BLaER1 treated with 17β-estradiol and CSF1 and Interleukin-3, amounts not matched to agents 10 nM and 100 nM (cell line): ENCODE data around the gene TMEM69.
"Not testable (repeated sequence)": the region's sequence is repeated elsewhere in the genome, so short reads cannot be mapped to it uniquely, and the experiment has no call there.

Experiments used
- H3K27ac ChIP-seq, 11 experiments: shearing (Covaris generic); formaldehyde crosslinking; 2 replicates each; pipeline ENCODE4 v1.8.1; 2022
- H3K27me3 ChIP-seq, 11 experiments: shearing (Covaris generic); formaldehyde crosslinking; 2 replicates each; pipeline ENCODE4 v1.8.1; 2022
- H3K36me3 ChIP-seq, 11 experiments: shearing (Covaris generic); formaldehyde crosslinking; 2 replicates each; pipeline ENCODE4 v1.8.1; 2022
- H3K4me1 ChIP-seq, 10 experiments: shearing (Covaris generic); formaldehyde crosslinking; 2 replicates each; pipeline ENCODE4 v1.8.1; 2022
- H3K4me2 ChIP-seq, 11 experiments: shearing (Covaris generic); formaldehyde crosslinking; 2 replicates each; pipeline ENCODE4 v1.8.1; 2022
- H3K4me3 ChIP-seq, 10 experiments: shearing (Covaris generic); formaldehyde crosslinking; 2 replicates each; pipeline ENCODE4 v1.8.1; 2022
- H3K9ac ChIP-seq, 11 experiments: shearing (Covaris generic); formaldehyde crosslinking; 2 replicates each; pipeline ENCODE4 v1.8.1; 2022
- H3K9me3 ChIP-seq, 11 experiments: shearing (Covaris generic); formaldehyde crosslinking; replicated peaks in 1 of 11; 2 replicates each; pipeline ENCODE4 v1.8.1; 2022
- H4K20me1 ChIP-seq, 11 experiments: shearing (Covaris generic); formaldehyde crosslinking; 2 replicates each; pipeline ENCODE4 v1.8.1; 2022
- Cebpa-rat ChIP-seq, 11 experiments: shearing (Covaris generic); IDR thresholded peaks; 2 replicates each; pipeline ENCODE4 v1.8.1; 2022

Gene TMEM69

GRCh38 chr1:45669859-45670655 lies 17.9 kb upstream of the TMEM69 start:
- 0 out of 22 replicates have a peak overlapping the region, but pooled peaks of 1 of the 11 experiments have one; percentile 8 for H3K27ac ChIP-seq
- peak overlapping the region in 5 of 11 experiments; percentile 18 to 60 (median 34); a peak in 7 of 22 replicates for H3K4me2 ChIP-seq
- peaks cover 0 to 5% (median 0%) of the 10 kb centered on the region in 11 experiments; a peak in 1 of 22 replicates for H3K9me3 ChIP-seq
- H4K20me1 ChIP-seq, result peaks cover 94 to 100% (median 100%) of the 10 kb centered on the region in 11 experiments
- peaks cover 0 to 44% (median 13%) of the 10 kb centered on the region in 10 experiments; a peak in 14 of 20 replicates for H3K4me1 ChIP-seq
- TF ChIP-seq Cebpa-rat (IDR thresholded peaks at IDR 0.05), result no peak
- H3K36me3 ChIP-seq, result peaks cover 27 to 83% (median 71%) of the 10 kb centered on the region in 11 experiments
- no peaks in the 10 kb centered on the region for H3K27me3 ChIP-seq
- H3K4me3 ChIP-seq, result no peak overlapping the region
- H3K9ac ChIP-seq, result no peak overlapping the region

DNA sequence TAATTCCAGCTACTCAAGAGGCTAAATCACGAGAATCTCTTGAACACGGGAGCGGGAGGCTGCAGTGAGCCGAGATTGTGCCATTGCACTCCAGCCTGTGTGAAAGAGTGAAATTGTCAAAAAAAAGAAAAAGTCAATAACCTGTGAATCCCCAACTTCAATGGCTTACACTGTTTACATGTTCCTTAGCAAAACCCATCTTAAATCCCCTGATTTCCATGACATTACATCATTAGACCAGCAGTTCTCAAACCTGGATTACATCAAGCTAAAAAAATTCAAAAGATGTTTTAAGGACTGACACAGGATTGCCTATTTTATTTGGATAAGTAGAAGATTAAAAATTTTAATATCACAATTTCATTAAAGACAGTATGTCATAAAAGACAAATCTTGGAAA lies 14.0 kb upstream of the TMEM69 start:
- H3K9ac ChIP-seq, result no peak overlapping the region
- peaks cover 4 to 64% (median 14%) of the 10 kb centered on the region in 10 experiments; a peak in 17 of 20 replicates for H3K4me1 ChIP-seq
- H3K4me3 ChIP-seq, result no peak overlapping the region
- H3K4me2 ChIP-seq, result peak overlapping the region in 1 of 11 experiments; percentile 31; a peak in 1 of 22 replicates
- H3K27ac ChIP-seq, result no peak overlapping the region
- H4K20me1 ChIP-seq, result peaks cover 94 to 100% (median 100%) of the 10 kb centered on the region in 11 experiments
- no peaks in the 10 kb centered on the region for H3K27me3 ChIP-seq
- TF ChIP-seq Cebpa-rat (IDR thresholded peaks at IDR 0.05), result no peak
- peaks cover 0 to 5% (median 0%) of the 10 kb centered on the region in 11 experiments; a peak in 1 of 22 replicates for H3K9me3 ChIP-seq
- peaks cover 21 to 91% (median 56%) of the 10 kb centered on the region in 11 experiments for H3K36me3 ChIP-seq

DNA sequence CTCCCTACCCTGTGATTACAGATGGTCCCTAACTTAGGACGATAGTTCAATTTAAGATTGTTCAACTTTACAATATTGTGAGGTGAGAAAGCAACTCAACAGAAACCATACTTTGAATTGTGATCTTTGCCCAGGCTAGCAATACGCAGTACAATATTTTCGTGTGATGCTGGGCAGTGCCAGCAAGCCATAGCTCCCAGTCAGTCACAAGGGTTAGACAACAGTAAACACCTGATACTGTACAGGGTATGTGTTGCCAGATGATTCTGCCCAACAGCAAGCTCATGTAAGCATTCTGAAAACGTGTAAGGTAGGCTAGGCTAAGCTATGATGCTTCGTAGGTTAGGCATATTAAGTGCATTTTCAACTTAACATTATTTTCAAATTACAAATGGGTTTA lies 13.5 kb upstream of the TMEM69 start:
- Histone ChIP-seq H4K20me1 (peaks cover 94 to 100% (median 100%) of the 10 kb centered on the region in 11 experiments), H3K9me3 (peaks cover 0 to 5% (median 0%) of the 10 kb centered on the region in 11 experiments; a peak in 1 of 22 replicates), H3K36me3 (peaks cover 21 to 91% (median 61%) of the 10 kb centered on the region in 11 experiments), H3K4me3 (no peak overlapping the region), H3K4me1 (peaks cover 9 to 69% (median 19%) of the 10 kb centered on the region in 10 experiments; a peak in 19 of 20 replicates), H3K27ac (no peak overlapping the region), H3K9ac (no peak overlapping the region), H3K27me3 (no peaks in the 10 kb centered on the region), H3K4me2 (no peak overlapping the region)
- no peak for TF ChIP-seq Cebpa-rat (IDR thresholded peaks at IDR 0.05)

DNA sequence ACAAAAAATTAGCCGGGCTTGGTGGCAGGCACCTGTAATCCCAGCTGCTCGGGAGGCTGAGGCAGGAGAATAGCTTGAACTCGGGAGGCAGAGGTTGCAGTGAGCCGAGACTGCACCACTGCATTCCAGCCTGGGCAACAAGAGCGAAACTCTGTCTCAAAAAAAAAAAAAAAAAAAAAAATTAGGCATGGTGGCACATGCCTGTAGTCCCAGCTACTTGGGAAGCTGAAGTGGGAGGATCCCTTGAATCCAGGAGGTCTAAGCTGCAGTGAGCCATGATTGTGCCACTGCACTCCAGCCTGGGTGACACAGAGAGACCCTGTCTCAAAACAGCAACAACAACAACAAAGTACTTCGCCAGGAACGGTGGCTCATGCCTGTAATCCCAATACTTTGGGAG lies 11.4 kb upstream of the TMEM69 start:
- H3K4me2 ChIP-seq, H3K27ac ChIP-seq, H3K27me3 ChIP-seq, H3K9ac ChIP-seq, H3K4me3 ChIP-seq, H3K9me3 ChIP-seq: not testable (repeated sequence)
- Histone ChIP-seq H3K36me3 (peaks cover 15 to 95% (median 57%) of the 10 kb centered on the region in 11 experiments), H3K4me1 (peaks cover 13 to 72% (median 25%) of the 10 kb centered on the region in 10 experiments; a peak in 19 of 20 replicates), H4K20me1 (peaks cover 93 to 100% (median 100%) of the 10 kb centered on the region in 11 experiments)

- H3K9me3 ChIP-seq, result peaks cover 0 to 5% (median 0%) of the 10 kb centered on the region in 11 experiments; a peak in 1 of 22 replicates
- H3K4me1 ChIP-seq, result peaks cover 12 to 80% (median 32%) of the 10 kb centered on the region in 10 experiments
- no peak overlapping the region for H3K27ac ChIP-seq
- H4K20me1 ChIP-seq, result peaks cover 83 to 100% (median 99%) of the 10 kb centered on the region in 11 experiments
- no peak overlapping the region for H3K4me3 ChIP-seq
- H3K27me3 ChIP-seq, result no peaks in the 10 kb centered on the region
- H3K36me3 ChIP-seq, result peaks cover 15 to 86% (median 49%) of the 10 kb centered on the region in 11 experiments
- peak overlapping the region in 2 of 11 experiments; percentile 8 to 22; a peak in 2 of 22 replicates for H3K4me2 ChIP-seq
- TF ChIP-seq Cebpa-rat (IDR thresholded peaks at IDR 0.05), result no peak
- H3K9ac ChIP-seq, result no peak overlapping the region
Measured at GRCh38 chr1:45677751-45678245, 10.2 kb upstream of the TMEM69 start.

GRCh38 chr1:45678489-45678888 lies 9.5 kb upstream of the TMEM69 start:
- H3K27me3 ChIP-seq, result no peaks in the 10 kb centered on the region
- peaks cover 79 to 100% (median 99%) of the 10 kb centered on the region in 11 experiments for H4K20me1 ChIP-seq
- H3K9ac ChIP-seq, result no peak overlapping the region
- peak overlapping the region in 1 of 11 experiments; percentile 59; a peak in 1 of 22 replicates for H3K4me2 ChIP-seq
- peaks cover 15 to 81% (median 43%) of the 10 kb centered on the region in 11 experiments for H3K36me3 ChIP-seq
- peaks cover 17 to 80% (median 39%) of the 10 kb centered on the region in 10 experiments for H3K4me1 ChIP-seq
- H3K9me3 ChIP-seq, result peaks cover 0 to 5% (median 0%) of the 10 kb centered on the region in 11 experiments; a peak in 1 of 22 replicates
- H3K4me3 ChIP-seq, result no peak overlapping the region
- TF ChIP-seq Cebpa-rat (IDR thresholded peaks at IDR 0.05), result no peak
- H3K27ac ChIP-seq, result no peak overlapping the region

GRCh38 chr1:45679123-45679522 lies 8.9 kb upstream of the TMEM69 start:
- no peaks in the 10 kb centered on the region for H3K27me3 ChIP-seq
- H4K20me1 ChIP-seq, result peaks cover 79 to 100% (median 99%) of the 10 kb centered on the region in 11 experiments
- no peaks in the 10 kb centered on the region for H3K9me3 ChIP-seq
- H3K4me3 ChIP-seq, result no peak overlapping the region
- peaks cover 15 to 80% (median 37%) of the 10 kb centered on the region in 11 experiments for H3K36me3 ChIP-seq
- peaks cover 23 to 82% (median 45%) of the 10 kb centered on the region in 10 experiments for H3K4me1 ChIP-seq
- no peak for TF ChIP-seq Cebpa-rat (IDR thresholded peaks at IDR 0.05)
- peak overlapping the region in 1 of 11 experiments; percentile 13; a peak in 1 of 22 replicates for H3K9ac ChIP-seq
- H3K27ac ChIP-seq, result 0 out of 22 replicates have a peak overlapping the region, but pooled peaks of 1 of the 11 experiments have one; percentile 1
- H3K4me2 ChIP-seq, result peak overlapping the region; percentile 9 to 68 (median 40); a peak in 18 of 22 replicates

DNA sequence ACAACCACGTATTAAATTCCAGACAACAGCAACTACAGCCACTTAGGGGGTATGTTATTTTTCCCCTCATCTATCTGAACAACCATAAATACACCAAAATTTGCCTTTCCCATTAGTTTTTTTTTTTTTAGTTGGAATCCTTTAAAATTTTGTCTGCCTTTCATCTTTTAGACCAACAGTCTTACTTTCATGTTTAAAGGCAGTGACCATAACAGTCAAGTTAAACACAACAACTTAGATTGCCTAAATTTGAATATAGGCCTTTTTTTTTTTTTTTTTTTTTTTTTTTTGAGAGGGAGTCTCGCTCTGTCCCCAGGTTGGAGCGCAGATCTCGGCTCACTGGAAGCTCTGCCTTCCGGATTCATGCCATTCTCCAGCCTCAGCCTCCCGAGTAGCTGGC lies 5.0 kb upstream of the TMEM69 start:
- Histone ChIP-seq H3K9me3 (no peaks in the 10 kb centered on the region), H4K20me1 (peaks cover 43 to 76% (median 67%) of the 10 kb centered on the region in 11 experiments; a peak in 21 of 22 replicates), H3K27me3 (no peaks in the 10 kb centered on the region), H3K27ac (no peak overlapping the region), H3K4me1 (peaks cover 26 to 67% (median 59%) of the 10 kb centered on the region in 10 experiments), H3K9ac (peak overlapping the region in 2 of 11 experiments; percentile 1 to 34; a peak in 2 of 22 replicates), H3K36me3 (peaks cover 0 to 43% (median 15%) of the 10 kb centered on the region in 11 experiments; a peak in 15 of 22 replicates), H3K4me2 (peak overlapping the region in 10 of 11 experiments; percentile 13 to 87 (median 80); a peak in 15 of 22 replicates), H3K4me3 (no peak overlapping the region)
- TF ChIP-seq Cebpa-rat (IDR thresholded peaks at IDR 0.05), result no peak
